ENCODE results near the gene SLC47A1. TPM values are rescaled to one million over a fixed set of nuclear protein-coding genes. Genes with fewer than 3 reads are reported as not detected.

The SLC47A1 gene
- 0.55 and 1.5 TPM in 2 replicates for total RNA-seq

GRCh38 chr17:19533718-19534561, at the start of gene SLC47A1:
Gene SLC47A1, plus strand, starts transcription at chr17:19533854. Its CDS starts 86 bp downstream, at chr17:19533940.

Other genes starting within 250 kb of the SLC47A1 start
- gene B9D1, start 171.1 kb upstream of the SLC47A1 start, total RNA-seq = 32.5 and 41.1 TPM in 2 replicates
- gene MAPK7, start 155.4 kb upstream of the SLC47A1 start, total RNA-seq = 17.5 and 21.4 TPM in 2 replicates
- 4.8 and 21.7 TPM in 2 replicates for gene MFAP4, start 146.7 kb upstream of the SLC47A1 start, total RNA-seq
- gene RNF112, start 122.6 kb upstream of the SLC47A1 start, total RNA-seq = 1.5 and 2.1 TPM in 2 replicates
- gene ALDH3A2, start 114.9 kb downstream of the SLC47A1 start, total RNA-seq = 25.2 and 25.3 TPM in 2 replicates
- not detected in 2 replicates for gene SLC47A2, start 182.7 kb downstream of the SLC47A1 start, total RNA-seq
- 0.50 TPM in 1 of 2 replicates, not detected in the other for gene ALDH3A1, start 214.4 kb downstream of the SLC47A1 start, total RNA-seq

Data from uterine smooth muscle cell (primary cell).